GM19397 (cell line): Measurements from ENCODE around the gene CADPS.
A peak's percentile ranks its signal among the peaks of the same experiment; 100 is the strongest.

Experiments used
- ATAC-seq: cut with Tn5 transposase; IDR thresholded peaks from one replicate; pipeline ENCODE4 v1.9.1; 2021; ENCODE audit warnings: mild to moderate bottlenecking, moderate library complexity; ENCODE audit not compliant: unreplicated experiment

CADPS gene

DNA sequence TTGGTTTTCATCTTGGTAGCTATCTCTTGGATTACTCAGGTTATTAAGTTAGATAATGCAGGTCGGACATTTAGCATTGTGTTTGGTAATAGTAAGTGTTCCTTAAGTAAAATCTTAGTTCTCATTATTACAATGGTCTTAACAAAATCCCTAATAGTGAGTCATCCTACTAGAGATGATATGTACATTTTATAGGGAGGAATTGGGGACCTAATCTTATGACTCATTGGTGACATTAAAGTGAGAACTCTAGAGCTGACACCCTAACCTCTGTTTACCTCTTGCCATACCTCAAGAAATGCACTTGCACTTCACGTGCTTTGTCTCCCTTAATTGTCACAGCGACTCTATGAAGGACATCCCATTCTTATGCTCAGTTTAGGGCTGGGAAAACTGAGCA lies 174.9 kb downstream of the CADPS start:
- no peak for ATAC-seq

DNA sequence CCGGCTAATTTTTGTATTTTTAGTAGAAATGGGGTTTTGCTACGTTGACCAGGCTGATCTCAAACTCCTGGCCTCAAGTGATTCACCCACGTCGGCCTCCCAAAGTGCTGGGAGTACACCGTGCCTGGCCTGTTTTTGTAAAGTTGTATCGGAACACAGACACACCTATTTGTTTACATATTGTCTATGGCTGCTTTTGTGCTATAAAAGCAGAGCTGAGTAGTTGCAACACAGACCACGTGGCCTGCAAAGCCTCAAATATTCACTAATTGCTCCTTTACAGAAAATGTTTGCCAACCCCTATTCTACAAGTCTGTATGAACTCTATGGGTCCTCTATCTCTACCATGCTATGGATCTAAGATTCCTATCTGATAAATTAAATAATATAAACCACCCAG lies 175.5 kb downstream of the CADPS start:
- ATAC-seq: no peak

DNA sequence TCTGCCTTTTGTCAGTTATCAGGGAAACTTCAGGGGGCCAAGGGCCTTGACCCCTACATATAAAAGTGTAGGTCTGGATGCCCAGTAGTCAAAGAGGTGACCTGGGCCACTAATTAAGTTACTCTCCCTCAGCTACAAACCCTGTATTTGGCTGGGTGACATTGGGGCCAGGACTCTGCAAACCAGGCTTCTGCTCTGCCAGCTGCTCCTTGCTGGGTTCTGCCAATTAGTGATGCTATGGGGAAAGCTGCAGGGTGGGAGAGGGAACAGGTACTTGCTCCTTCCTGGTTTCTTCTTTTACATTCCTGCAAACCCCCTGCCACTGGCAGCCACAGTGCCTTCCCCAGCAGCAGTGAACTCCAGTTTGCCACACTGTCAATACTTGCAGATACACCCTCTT lies 179.2 kb downstream of the CADPS start:
- ATAC-seq: no peak

DNA sequence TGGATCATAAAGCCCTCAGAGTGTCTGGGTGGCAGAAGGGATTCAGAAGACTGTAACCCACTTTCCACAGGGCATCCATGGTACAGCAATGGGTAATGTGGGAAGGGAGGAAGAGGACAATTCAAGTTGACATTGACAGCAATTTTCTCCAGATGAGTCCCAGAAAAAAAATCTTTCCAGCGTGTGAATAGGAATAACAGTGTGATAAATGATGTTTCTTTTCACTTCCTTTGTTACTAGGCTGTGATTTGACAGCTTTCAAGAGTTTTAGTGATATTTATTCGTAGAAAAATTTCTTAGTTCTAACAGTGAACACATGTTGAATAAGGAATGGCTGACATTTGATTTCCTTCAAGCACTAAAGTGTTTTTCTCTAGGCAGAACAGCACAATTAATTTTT lies 186.4 kb downstream of the CADPS start:
- ATAC-seq: no peak

GRCh38 chr3:62688050-62688449 lies 187.2 kb downstream of the CADPS start:
- ATAC-seq: no peak

DNA sequence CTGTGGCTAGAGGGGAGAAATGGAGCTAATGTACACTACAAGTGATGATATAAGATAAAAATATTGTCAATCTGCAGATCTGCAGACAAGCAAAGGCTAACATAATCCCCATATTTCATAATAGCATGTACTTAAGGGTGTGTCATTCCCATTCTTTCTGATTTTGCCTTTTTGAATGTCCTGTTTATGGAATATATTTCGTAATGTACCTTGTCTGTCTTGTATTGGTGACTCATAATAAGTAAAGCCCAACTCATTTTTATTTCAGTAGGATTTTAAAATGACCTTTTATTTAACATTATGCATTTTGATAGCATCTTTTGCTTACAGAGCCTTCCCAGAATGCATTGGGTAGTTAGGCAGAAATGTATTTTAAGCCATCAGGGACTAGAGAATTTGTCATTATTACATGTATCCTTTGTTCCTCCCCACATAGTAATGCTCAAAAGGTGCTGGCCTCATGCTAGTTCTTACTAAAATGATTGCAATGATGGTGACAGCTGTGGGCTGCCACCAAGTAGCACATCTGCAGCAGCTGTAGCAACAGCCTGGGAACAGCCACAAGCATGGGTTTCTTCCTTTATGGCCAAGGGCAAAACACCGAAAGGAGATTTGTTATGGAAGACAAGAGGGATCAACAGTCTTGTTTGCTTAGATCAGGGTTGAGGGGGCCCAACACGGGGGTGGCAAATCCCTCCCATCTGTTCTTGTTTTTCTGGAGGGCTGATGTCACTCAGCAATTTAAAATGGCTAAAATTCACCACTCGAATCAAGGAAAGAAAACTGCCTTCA lies 188.5 kb downstream of the CADPS start:
- ATAC-seq: no peak

GRCh38 chr3:62682826-62683225 lies 192.4 kb downstream of the CADPS start:
- no peak for ATAC-seq

- no peak for ATAC-seq
Measured at GRCh38 chr3:62679988-62680387, 195.2 kb downstream of the CADPS start.

GRCh38 chr3:62678841-62679240 lies 196.4 kb downstream of the CADPS start:
- no peak for ATAC-seq

DNA sequence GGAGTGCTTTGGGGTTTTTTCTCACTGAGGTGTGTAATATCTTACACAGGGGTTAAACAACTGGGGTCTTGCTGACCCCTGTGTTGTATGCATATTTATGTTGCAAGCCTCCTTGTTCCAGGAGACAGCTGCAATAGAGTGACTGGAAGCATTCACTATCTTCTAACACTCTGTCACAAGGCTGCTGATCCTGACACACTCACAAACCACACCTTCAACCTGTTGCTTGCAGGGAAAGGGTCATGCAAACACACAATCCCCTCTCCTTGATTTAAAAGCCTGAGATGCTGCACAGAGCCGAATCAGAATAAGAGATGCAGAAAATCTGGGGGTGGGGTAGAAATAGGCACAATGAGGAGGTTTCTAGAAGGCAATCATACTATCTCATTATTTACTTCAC lies 197.3 kb downstream of the CADPS start:
- no peak for ATAC-seq

GRCh38 chr3:62676689-62677271 lies 198.4 kb downstream of the CADPS start:
- no peak for ATAC-seq

GRCh38 chr3:62675492-62675891 lies 199.7 kb downstream of the CADPS start:
- no peak for ATAC-seq

GRCh38 chr3:62672988-62673313 lies 202.3 kb downstream of the CADPS start:
- ATAC-seq: no peak

- peak; percentile 79 for ATAC-seq
Measured at GRCh38 chr3:62672270-62672987, 202.8 kb downstream of the CADPS start.

- ATAC-seq: no peak
Measured at GRCh38 chr3:62670351-62670750, 204.9 kb downstream of the CADPS start.

DNA sequence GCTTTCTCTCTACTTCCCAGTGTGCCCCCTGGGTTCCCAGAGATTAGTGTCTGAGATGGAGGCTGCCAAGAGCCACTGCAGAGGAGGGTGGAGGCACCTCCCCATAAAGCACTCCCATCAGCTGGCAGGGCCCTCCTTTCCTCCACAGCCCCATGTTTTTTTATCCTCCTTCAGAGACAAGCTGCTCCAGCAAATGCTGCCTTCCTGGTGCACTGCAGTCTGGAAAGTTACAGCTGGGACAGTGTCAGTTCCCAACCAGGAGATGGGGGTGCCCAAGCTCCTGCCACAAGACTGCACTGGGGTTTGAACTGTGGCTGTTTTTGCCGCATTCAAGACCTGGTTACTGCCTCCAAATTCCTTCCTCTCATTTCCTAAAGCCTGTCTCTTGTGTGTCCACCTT lies 206.1 kb downstream of the CADPS start:
- no peak for ATAC-seq

- ATAC-seq: no peak
Measured at GRCh38 chr3:62667714-62668113, 207.5 kb downstream of the CADPS start.

- ATAC-seq: peak; percentile 79
Measured at GRCh38 chr3:62665627-62666437, 209.4 kb downstream of the CADPS start.

DNA sequence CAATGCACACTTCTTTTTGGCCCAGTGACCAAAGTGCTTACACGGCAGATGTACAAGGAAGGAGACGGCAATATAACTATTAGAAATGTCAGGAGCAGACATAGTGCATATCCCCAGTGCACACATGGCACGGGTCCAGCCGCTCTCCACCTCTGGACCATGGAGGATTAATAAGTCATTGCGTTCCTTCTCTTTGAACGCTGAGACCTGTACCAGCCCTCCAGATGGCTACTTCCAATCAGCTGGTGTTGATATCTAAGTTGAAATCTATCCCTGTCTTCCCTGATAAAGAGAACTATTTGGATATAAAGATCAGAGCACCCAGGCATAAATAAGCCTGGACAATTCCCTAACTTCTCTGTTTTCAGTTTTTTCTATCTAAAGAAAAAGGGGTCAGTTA lies 212.5 kb downstream of the CADPS start:
- no peak for ATAC-seq

DNA sequence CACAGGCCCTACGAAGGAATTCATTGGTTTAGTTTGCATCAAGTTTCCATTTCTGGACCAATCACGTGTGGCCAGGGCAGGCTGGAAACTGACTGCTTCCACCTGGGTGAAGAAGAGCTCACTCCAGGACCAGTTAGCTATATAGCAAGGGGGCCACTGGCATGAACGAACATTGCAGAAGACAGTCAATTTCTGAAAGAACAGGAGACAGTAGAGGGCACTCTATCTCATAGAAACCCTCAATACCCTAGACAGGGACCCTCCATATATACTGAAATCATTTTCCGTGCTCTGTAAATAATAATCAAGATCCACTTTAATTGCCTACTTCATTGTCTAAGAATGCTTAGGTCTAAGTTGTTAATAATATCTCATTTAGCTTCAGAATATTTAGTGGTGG lies 215.6 kb downstream of the CADPS start:
- no peak for ATAC-seq

GRCh38 chr3:62655691-62656063 lies 219.5 kb downstream of the CADPS start:
- ATAC-seq: no peak
